Measurements from ENCODE around the gene SHC4. TPM values are rescaled to one million over a fixed set of nuclear protein-coding genes. Genes with fewer than 3 reads are reported as not detected.

SHC4 gene
- polyA plus RNA-seq, 1 donor (not counting 4 experiments of a cell fraction or from before 2014, with no cell fraction given) = 0.94 TPM

DNA sequence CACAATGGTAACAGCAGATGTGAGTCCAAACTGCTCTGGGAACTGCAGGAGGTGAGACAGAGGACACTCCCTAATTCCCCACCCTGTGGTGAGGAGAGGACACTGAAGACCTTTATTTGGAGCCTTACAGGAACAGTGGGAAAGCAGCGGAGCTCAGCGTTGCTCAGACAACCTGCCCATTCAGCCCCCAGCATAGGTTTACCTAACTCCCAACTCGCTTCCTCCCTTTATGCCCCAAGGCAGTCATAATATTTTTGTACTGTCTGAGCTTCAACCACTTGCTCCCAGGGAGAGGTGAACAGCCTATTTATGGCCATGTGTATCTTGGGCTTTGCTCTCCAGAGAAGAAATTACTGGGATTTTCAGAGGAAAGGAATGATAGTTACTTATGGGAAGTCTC is 34.1 kb downstream of the SHC4 start:
- H3K4me3 ChIP-seq (ENCODE audit: control insufficient read depth in 2 of 3, extremely low read depth in 1 of 3, insufficient read depth in 2 of 3, low read depth in 1 of 3, low read length in 3 of 3) = no peak overlapping the region
- TF ChIP-seq EZH2 (IDR thresholded peaks at IDR 0.05; ENCODE audit: low read length) = no peak
- TF ChIP-seq, protein P1, sequence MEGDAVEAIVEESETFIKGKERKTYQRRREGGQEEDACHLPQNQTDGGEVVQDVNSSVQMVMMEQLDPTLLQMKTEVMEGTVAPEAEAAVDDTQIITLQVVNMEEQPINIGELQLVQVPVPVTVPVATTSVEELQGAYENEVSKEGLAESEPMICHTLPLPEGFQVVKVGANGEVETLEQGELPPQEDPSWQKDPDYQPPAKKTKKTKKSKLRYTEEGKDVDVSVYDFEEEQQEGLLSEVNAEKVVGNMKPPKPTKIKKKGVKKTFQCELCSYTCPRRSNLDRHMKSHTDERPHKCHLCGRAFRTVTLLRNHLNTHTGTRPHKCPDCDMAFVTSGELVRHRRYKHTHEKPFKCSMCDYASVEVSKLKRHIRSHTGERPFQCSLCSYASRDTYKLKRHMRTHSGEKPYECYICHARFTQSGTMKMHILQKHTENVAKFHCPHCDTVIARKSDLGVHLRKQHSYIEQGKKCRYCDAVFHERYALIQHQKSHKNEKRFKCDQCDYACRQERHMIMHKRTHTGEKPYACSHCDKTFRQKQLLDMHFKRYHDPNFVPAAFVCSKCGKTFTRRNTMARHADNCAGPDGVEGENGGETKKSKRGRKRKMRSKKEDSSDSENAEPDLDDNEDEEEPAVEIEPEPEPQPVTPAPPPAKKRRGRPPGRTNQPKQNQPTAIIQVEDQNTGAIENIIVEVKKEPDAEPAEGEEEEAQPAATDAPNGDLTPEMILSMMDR (optimal IDR thresholded peaks at IDR 0.05 in 1 of 3, IDR thresholded peaks at IDR 0.05 in 1 of 3, conservative IDR thresholded peaks at IDR 0.05 in 1 of 3; ENCODE audit: extremely low read depth in 1 of 3, insufficient read depth in 2 of 3, low read length in 3 of 3) = no peak
- dilution Hi-C loops (cut with MboI; ENCODE audit: extremely low pct_ligation_motif_present, low sequenced_read_pairs) = no loop called here
- no peak overlapping the region for H3K4me2 ChIP-seq (ENCODE audit: control insufficient read depth, extremely low read depth, insufficient read depth, low read depth, low read length)
- H3K9ac ChIP-seq (ENCODE audit: control insufficient read depth, extremely low read depth, insufficient read depth, low read length) = no peak overlapping the region
- H3K79me2 ChIP-seq (ENCODE audit: control insufficient read depth, insufficient read depth, low read length) = no peaks in the 10 kb centered on the region
- H3K27me3 ChIP-seq (ENCODE audit: control insufficient read depth, extremely low read depth, insufficient read depth, low read length) = no peaks in the 10 kb centered on the region
- no peak overlapping the region for H2AFZ ChIP-seq (ENCODE audit: control insufficient read depth, low read length)
- FAIRE-seq (no peak), DNase-seq (ENCODE audit: low read depth, low spot score) (no peak)
- H3K36me3 ChIP-seq (ENCODE audit: control insufficient read depth in 2 of 2, extremely low read depth in 1 of 2, insufficient read depth in 2 of 2, low read length in 2 of 2) = no peaks in the 10 kb centered on the region
- H3K9me1 ChIP-seq (ENCODE audit: control insufficient read depth, extremely low read depth, insufficient read depth, low read length) = no peaks in the 10 kb centered on the region
- H3K27ac ChIP-seq (ENCODE audit: control insufficient read depth, insufficient read depth, low read length) = no peak overlapping the region
- H3K4me1 ChIP-seq (ENCODE audit: control insufficient read depth, extremely low read depth, insufficient read depth, low read length) = peaks cover 4% of the 10 kb centered on the region
- no peaks in the 10 kb centered on the region for H4K20me1 ChIP-seq (ENCODE audit: control insufficient read depth, extremely low read depth, insufficient read depth, low read length)
- H3K9me3 ChIP-seq (ENCODE audit: control insufficient read depth, low read depth, low read length) = no peaks in the 10 kb centered on the region

DNA sequence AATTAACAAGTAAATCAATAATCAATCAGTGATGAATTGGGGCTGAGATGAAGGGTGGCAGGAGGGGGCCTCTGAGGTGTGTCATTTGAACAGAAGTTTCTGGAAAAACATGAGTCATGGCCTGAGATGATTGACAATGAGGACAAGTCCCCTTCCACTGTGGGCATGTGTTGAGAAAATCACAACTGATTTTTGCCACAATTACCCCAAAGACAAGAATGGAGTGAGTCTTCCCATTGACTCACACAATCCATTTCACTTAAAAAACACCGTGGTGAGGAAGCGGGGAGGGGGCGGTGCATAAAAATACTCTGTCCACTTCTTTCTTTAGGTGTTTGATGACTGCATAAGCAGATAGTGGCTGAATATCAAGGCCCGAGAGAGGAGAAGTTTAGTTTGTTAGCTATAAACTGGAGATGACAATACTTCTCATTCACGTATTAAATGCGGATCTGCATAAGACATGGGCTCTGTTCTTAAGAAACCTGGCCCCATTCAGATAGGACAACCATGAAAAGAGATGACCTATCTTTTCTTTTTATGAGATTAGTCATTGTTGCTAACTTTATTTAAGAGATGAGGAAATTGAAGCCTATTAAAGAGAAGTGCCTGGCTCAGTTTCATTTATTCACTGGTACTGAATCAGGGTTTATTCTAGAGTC is 34.7 kb downstream of the SHC4 start:
- no peak overlapping the region for H2AFZ ChIP-seq (ENCODE audit: control insufficient read depth, low read length)

More for the DNA sequence above, 34.7 kb downstream of the SHC4 start:
- Histone ChIP-seq H3K4me1 (ENCODE audit: control insufficient read depth, extremely low read depth, insufficient read depth, low read length) (peaks cover 4% of the 10 kb centered on the region), H3K4me2 (ENCODE audit: control insufficient read depth, extremely low read depth, insufficient read depth, low read depth, low read length) (no peak overlapping the region), H3K4me3 (ENCODE audit: control insufficient read depth in 2 of 3, extremely low read depth in 1 of 3, insufficient read depth in 2 of 3, low read depth in 1 of 3, low read length in 3 of 3) (no peak overlapping the region), H3K9me3 (ENCODE audit: control insufficient read depth, low read depth, low read length) (no peaks in the 10 kb centered on the region), H3K9ac (ENCODE audit: control insufficient read depth, extremely low read depth, insufficient read depth, low read length) (no peak overlapping the region), H3K27me3 (ENCODE audit: control insufficient read depth, extremely low read depth, insufficient read depth, low read length) (no peaks in the 10 kb centered on the region), H4K20me1 (ENCODE audit: control insufficient read depth, extremely low read depth, insufficient read depth, low read length) (no peaks in the 10 kb centered on the region), H3K36me3 (ENCODE audit: control insufficient read depth in 2 of 2, extremely low read depth in 1 of 2, insufficient read depth in 2 of 2, low read length in 2 of 2) (no peaks in the 10 kb centered on the region), H3K79me2 (ENCODE audit: control insufficient read depth, insufficient read depth, low read length) (no peaks in the 10 kb centered on the region), H3K9me1 (ENCODE audit: control insufficient read depth, extremely low read depth, insufficient read depth, low read length) (no peaks in the 10 kb centered on the region), H3K27ac (ENCODE audit: control insufficient read depth, insufficient read depth, low read length) (no peak overlapping the region)
- no peak for DNase-seq (ENCODE audit: low read depth, low spot score)
- dilution Hi-C loops (cut with MboI; ENCODE audit: extremely low pct_ligation_motif_present, low sequenced_read_pairs) = no loop called here
- TF ChIP-seq, protein P1 (optimal IDR thresholded peaks at IDR 0.05 in 1 of 3, IDR thresholded peaks at IDR 0.05 in 1 of 3, conservative IDR thresholded peaks at IDR 0.05 in 1 of 3; ENCODE audit: extremely low read depth in 1 of 3, insufficient read depth in 2 of 3, low read length in 3 of 3) = no peak
- no peak for TF ChIP-seq EZH2 (IDR thresholded peaks at IDR 0.05; ENCODE audit: low read length)
- FAIRE-seq = no peak
